GM19463 (cell line): Measurements from ENCODE around the gene KRTAP20-4.

ENCODE experiments used
- ATAC-seq: cut with Tn5 transposase; IDR thresholded peaks from one replicate; pipeline ENCODE4 v1.9.1; 2021; ENCODE audit warnings: mild to moderate bottlenecking, moderate library complexity; ENCODE audit not compliant: unreplicated experiment

Gene KRTAP20-4

GRCh38 chr21:30646904-30647414, 26.5 kb downstream of the KRTAP20-4 start:
- no peak for ATAC-seq

DNA sequence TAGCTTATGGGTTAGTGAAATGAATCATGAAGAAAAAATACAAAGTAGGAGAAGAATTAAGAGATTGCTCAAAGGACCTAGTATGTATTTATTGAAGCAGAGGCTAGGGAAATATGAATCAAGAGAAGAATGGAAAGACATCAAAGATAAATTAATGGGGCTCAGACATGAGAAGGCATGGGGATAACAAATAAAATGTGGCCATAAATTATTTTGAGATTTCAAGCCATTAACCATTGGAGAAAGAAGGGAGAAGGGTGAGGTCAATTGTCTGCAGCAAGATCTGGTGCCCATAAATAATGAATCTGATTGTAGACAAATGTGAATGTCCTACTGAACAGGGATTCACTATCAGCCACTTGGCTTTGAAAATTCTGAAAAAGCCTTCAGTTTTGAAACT, 32.5 kb downstream of the KRTAP20-4 start:
- ATAC-seq = no peak

- no peak for ATAC-seq
Measured at GRCh38 chr21:30668776-30669175, 48.3 kb downstream of the KRTAP20-4 start.
